A549 (cell line): ENCODE measurements around the gene GBA2.

Experiments
- EP300 ChIP-seq, 2 experiments: fragments of >200 bp; sonication (Bioruptor Twin); formaldehyde crosslinking; IDR thresholded peaks; 2 replicates in 1 of 2; 3 replicates in 1 of 2; pipeline ENCODE4 v1.6.1; 2016 to 2017
- USF2 ChIP-seq: fragments of 450-650 bp; IDR thresholded peaks from 2 replicates; pipeline ENCODE4 v1.6.1; 2014; ENCODE audit warnings: antibody characterized with exemption
- TF ChIP-seq, protein P1 (sequence below): fragments of >200 bp; sonication (Bioruptor Twin); formaldehyde crosslinking; IDR thresholded peaks from 3 replicates; pipeline ENCODE4 v1.5.1; 2016

GRCh38 chr9:35737143-35737542 lies 11.9 kb downstream of the GBA2 start:
- TF ChIP-seq, protein P1, sequence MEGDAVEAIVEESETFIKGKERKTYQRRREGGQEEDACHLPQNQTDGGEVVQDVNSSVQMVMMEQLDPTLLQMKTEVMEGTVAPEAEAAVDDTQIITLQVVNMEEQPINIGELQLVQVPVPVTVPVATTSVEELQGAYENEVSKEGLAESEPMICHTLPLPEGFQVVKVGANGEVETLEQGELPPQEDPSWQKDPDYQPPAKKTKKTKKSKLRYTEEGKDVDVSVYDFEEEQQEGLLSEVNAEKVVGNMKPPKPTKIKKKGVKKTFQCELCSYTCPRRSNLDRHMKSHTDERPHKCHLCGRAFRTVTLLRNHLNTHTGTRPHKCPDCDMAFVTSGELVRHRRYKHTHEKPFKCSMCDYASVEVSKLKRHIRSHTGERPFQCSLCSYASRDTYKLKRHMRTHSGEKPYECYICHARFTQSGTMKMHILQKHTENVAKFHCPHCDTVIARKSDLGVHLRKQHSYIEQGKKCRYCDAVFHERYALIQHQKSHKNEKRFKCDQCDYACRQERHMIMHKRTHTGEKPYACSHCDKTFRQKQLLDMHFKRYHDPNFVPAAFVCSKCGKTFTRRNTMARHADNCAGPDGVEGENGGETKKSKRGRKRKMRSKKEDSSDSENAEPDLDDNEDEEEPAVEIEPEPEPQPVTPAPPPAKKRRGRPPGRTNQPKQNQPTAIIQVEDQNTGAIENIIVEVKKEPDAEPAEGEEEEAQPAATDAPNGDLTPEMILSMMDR = no peak
- TF ChIP-seq EP300 (IDR thresholded peaks at IDR 0.05) (no peak), USF2 (no peak)
